PC-3 (cell line): ENCODE measurements around the gene OGFOD3.

Experiments
- EZH2phosphoT487 ChIP-seq: fragments of 300-600 bp; sonication (generic); IDR thresholded peaks from 2 replicates; pipeline ENCODE4 v1.6.1; 2018; ENCODE audit warnings: mild to moderate bottlenecking, antibody characterized with exemption, low read length, borderline replicate concordance
- TF ChIP-seq, protein P1 (sequence below): fragments of 300-600 bp; sonication (generic); conservative IDR thresholded peaks from 2 replicates; pipeline ENCODE4 v1.5.1; 2017; ENCODE audit warnings: antibody characterized with exemption, low read depth, mild to moderate bottlenecking, low read length

DNA sequence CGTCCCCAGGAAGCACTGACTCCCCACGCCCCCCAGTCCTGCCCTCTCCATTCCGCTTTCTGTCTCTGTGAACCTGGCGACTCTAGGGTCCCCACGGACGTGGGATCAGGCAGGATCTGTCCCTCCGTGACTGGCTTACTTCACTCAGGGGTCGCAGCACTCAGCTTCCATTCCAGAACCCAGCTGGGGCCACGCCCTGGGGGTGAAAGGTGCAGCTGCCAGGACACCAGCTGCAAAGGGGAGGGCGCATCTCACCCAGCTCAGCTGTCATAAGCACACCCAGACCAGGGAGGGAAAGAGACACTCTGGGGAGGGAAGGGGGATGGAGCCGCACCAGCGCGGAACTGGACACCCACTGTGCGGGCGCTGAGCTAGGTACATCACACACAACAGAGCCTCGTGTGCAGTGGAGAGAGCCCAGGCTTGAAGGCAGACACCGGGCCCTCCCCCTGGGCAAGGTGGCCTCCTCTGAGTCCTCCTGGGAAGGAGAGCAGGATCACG is 18.7 kb downstream of the OGFOD3 start:
- TF ChIP-seq, protein P1, sequence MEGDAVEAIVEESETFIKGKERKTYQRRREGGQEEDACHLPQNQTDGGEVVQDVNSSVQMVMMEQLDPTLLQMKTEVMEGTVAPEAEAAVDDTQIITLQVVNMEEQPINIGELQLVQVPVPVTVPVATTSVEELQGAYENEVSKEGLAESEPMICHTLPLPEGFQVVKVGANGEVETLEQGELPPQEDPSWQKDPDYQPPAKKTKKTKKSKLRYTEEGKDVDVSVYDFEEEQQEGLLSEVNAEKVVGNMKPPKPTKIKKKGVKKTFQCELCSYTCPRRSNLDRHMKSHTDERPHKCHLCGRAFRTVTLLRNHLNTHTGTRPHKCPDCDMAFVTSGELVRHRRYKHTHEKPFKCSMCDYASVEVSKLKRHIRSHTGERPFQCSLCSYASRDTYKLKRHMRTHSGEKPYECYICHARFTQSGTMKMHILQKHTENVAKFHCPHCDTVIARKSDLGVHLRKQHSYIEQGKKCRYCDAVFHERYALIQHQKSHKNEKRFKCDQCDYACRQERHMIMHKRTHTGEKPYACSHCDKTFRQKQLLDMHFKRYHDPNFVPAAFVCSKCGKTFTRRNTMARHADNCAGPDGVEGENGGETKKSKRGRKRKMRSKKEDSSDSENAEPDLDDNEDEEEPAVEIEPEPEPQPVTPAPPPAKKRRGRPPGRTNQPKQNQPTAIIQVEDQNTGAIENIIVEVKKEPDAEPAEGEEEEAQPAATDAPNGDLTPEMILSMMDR = no peak
- TF ChIP-seq EZH2phosphoT487 = no peak
